Purkinje cell (primary cell): ENCODE measurements around the gene AP2M1. TPM values are rescaled to one million over a fixed set of nuclear protein-coding genes. Genes with fewer than 3 reads are reported as not detected.

Experiments
- polyA plus RNA-seq: library from polyadenylated mRNA; unstranded; fragments of >200 nt; fragmentation: Nextera tagmentation; gene quantifications from 2 replicates; pipeline ENCODE4 v1.2.1, GENCODE V29; 2014

Gene AP2M1
- polyA plus RNA-seq, result 245 and 317 TPM in 2 replicates

DNA sequence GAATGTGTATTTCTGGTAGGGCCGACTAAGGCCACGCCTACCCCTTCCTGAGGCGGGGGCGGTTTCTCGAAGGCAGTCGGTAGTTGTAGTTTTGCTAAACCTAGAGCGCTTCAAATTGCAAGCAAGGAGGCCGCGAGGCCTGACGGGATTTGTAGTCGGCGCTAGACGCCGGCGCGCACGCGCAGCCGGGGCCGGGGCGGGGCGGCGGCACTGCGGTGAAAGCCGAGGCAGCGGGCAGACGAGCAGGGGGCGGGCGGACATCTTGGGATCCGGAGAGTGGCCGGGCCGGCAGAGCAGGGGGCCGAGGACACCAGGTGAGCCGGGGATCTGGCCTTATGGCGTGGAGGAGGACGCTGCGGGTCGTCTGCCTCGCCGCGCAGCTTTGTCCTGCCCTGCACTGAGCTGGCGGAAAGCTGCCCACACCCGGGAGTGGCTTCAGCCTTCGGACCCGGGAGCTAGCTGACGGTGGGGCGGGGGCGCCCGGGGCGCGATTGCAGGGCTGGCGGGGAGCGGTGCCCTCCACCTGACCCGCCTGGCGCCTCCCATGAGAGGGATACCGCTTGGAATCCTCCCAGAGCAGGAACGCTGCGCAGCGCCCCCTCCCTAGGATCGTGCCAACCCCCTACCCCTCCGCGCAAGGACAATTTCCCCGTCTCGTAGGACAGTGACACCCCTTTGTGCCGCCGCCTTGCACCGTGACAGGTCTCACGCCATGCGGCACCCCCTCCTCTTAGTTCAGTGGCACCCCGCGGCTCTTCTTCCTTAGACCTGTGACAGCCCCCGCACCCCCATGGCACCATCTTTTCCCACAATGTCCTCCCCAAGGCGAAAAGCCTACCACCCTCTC is at the start of gene AP2M1:
TSS of gene AP2M1 (plus strand) at position 210 of the 847 bp plus-strand sequence. CDS start 2,139 bp downstream, outside the sequence.

DNA sequence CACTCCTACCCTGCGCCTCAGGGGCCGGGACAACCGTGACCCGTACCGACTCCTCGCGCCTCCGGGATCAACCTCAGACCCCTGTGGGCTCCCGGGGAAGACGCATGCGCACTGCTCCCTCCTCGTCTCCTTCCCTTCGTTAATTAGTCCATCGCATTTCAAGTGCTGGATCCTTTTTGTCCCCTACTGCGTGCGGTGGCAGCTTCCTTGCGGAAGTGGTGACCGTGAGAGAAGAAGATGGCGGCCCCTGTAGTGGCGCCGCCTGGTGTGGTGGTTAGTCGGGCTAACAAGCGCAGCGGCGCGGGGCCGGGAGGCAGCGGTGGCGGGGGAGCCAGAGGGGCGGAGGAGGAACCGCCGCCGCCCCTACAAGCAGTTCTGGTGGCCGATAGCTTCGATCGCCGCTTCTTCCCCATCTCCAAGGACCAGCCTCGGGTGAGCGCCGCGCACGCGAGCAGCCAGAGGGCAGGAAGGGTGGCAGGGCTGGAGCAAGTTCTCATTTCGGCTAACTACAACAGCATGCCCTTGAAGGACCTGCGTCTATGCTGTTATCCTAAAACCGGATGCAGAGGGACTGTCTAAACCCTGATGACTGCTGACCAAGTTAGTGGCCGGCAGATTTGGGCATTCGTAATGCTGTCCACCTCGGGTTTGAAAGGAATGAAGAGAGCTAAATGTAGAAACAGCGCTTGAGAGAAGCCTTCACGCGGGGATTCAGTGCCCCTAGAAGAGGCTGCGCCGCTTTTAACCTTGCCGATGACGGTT is 39.3 kb upstream of the AP2M1 start, which contains the start of gene EIF2B5:
TSS of gene EIF2B5 (plus strand) at position 210 of the 762 bp plus-strand sequence. CDS start at position 238, 28 bp downstream.

DNA sequence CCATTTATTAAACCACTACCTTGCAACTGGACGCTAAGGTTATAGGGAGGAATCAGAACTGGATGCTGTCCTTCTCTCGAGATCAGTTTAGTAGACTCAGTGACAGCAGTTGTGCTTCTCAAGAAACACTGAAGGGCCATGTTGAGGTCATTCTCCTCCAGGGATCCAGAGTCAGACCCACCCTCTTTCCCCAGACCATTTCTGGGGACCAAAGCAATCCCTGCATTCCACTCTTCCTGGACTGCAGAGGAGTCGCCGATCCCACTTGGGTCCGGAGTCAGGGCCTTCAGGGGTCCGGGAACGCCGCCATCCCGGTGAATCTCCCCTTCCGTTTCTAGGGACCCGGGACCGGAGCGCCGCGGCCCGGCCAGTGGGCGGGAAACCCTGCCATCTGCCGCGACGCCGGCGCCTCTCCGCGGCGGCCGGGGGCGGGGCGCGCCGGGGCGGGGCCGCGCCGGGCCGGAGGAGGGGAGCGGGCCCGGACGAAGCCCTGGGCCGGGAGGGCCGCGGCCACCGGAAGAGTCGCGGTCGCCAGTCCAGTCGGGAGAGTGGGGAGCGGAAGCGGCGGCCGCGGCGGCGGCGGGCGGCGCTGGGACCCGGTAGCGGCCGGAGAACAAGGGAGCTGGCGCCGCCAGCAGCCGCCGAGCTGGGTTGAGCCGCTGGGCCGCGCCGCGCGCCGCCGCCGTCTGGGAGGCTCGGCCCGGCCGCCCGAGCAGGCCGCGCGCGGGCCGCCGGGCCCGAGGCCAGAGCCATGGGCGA is 19.6 kb upstream of the AP2M1 start, which contains the start of gene DVL3:
TSS of gene DVL3 (plus strand) at position 493 of the 759 bp plus-strand sequence. CDS start at position 752, 259 bp downstream.

DNA sequence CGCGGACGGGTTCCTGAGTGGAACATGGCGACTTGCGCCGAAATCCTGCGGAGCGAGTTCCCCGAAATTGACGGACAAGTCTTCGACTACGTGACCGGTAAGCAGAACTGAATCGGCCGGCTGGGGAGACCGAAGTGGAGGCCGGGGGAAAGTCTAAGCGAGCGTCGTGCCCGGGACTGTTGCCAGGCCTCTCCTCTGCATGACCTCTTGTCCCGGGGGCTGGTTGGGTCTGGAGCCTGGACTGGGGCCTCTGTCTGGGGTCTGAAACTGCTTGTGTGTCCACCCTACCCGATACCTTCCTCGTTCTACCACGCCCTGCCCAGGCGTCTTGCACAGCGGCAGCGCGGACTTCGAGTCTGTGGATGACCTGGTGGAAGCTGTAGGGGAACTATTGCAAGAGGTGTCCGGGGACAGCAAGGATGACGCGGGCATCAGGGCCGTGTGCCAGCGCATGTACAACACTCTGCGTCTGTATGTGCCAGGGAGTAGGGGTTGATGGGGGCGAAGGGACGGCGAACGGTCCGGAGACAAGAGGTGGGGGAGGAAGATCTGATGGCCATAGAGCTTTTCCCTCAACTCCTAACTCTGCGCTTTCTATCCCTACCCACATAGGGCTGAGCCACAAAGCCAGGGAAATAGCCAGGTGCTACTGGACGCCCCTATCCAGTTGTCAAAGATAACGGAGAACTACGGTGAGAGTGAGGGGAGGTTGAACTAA is 11.7 kb downstream of the AP2M1 start, which contains the start of gene ABCF3:
TSS of gene ABCF3 (plus strand) at position 16 of the 718 bp plus-strand sequence. CDS start at position 25, 9 bp downstream.

DNA sequence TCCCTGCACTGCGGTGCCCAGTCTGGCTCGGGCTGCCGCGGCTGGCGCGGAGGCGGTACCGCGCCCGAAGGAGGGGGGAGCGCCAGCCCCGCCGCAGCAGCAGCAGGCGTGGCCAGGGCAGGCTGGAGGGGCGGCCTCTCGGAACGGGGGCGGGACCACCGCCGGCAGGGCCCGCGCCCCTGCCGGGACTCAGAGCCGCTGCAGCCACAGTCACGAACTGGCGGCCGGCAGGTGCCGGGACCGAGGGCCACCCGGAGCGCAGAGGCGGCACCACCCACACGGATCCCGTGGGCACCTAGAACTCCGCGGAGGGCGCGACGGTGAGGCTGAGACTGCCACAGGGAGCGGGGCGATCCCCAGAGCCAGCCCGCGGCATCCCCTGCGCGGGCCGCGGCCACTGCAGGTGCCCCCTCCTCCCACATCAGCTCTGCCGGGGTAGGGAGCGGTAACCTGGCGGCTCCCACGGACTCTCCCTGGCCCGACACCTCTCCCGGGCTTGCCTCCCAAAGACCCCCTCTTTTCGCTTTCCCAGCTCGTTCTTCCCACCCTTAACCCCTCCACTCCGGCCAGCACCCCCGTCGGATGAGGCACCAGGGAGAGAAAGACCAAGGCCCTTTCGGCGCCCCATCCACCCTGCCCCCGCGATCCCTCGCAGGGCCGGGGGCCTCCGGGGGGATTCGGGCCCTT is 54.9 kb downstream of the AP2M1 start, which contains the start of gene VWA5B2:
TSS of gene VWA5B2 (plus strand) at position 192 of the 687 bp plus-strand sequence. CDS start 944 bp downstream, outside the sequence.

Other genes starting within 250 kb of the AP2M1 start
- 22.7 and 35.8 TPM in 2 replicates for gene ABCC5, start 157.0 kb upstream of the AP2M1 start, polyA plus RNA-seq
- not detected in 2 replicates for gene HTR3D, start 143.1 kb upstream of the AP2M1 start, polyA plus RNA-seq
- not detected in 2 replicates for gene HTR3C, start 121.8 kb upstream of the AP2M1 start, polyA plus RNA-seq
- not detected in 2 replicates for gene HTR3E, start 77.8 kb upstream of the AP2M1 start, polyA plus RNA-seq
- gene EIF2B5, start 39.5 kb upstream of the AP2M1 start, polyA plus RNA-seq, result 18.7 and 30.0 TPM in 2 replicates
- gene DVL3, start 19.5 kb upstream of the AP2M1 start, polyA plus RNA-seq, result 2.8 and 3.7 TPM in 2 replicates
- gene ABCF3, start 11.3 kb downstream of the AP2M1 start, polyA plus RNA-seq, result 36.2 and 42.7 TPM in 2 replicates
- 0.89 and 2.1 TPM in 2 replicates for gene VWA5B2, start 54.7 kb downstream of the AP2M1 start, polyA plus RNA-seq
- 19.4 and 34.3 TPM in 2 replicates for gene ALG3, start 74.1 kb downstream of the AP2M1 start, polyA plus RNA-seq
- 2.5 and 3.6 TPM in 2 replicates for gene EEF1AKMT4, start 74.8 kb downstream of the AP2M1 start, polyA plus RNA-seq
- 27.7 and 48.7 TPM in 2 replicates for gene CAMK2N2, start 86.7 kb downstream of the AP2M1 start, polyA plus RNA-seq
- gene ECE2, start 101.2 kb downstream of the AP2M1 start, polyA plus RNA-seq, result 1.2 and 3.1 TPM in 2 replicates
- 83.9 and 152 TPM in 2 replicates for gene PSMD2, start 124.4 kb downstream of the AP2M1 start, polyA plus RNA-seq
- 47.4 and 73.4 TPM in 2 replicates for gene EIF4G1, start 139.8 kb downstream of the AP2M1 start, polyA plus RNA-seq
- 3.1 and 10.4 TPM in 2 replicates for gene FAM131A, start 162.7 kb downstream of the AP2M1 start, polyA plus RNA-seq
- gene CLCN2, start 186.8 kb downstream of the AP2M1 start, polyA plus RNA-seq, result 0.71 and 2.6 TPM in 2 replicates
- gene POLR2H, start 186.9 kb downstream of the AP2M1 start, polyA plus RNA-seq, result 49.1 and 108 TPM in 2 replicates
- gene THPO, start 203.4 kb downstream of the AP2M1 start, polyA plus RNA-seq, result 1.4 TPM in 1 of 2 replicates, not detected in the other
- 0.69 TPM in 1 of 2 replicates, not detected in the other for gene CHRD, start 205.2 kb downstream of the AP2M1 start, polyA plus RNA-seq